SJCRH30 (cell line): ENCODE data around the gene KMT5B. TPM values are rescaled to one million over a fixed set of nuclear protein-coding genes. Genes with fewer than 3 reads are reported as not detected.

Experiments used
- DNase-seq, 2 experiments: peaks; one replicate each; pipeline ENCODE4 v3.0.0-alpha.2; 2015 to 2020
- H3K27ac ChIP-seq: fragments of 250-450 bp; sonication (Bioruptor Pico); 2 replicates; pipeline ENCODE4 v1.5.1; 2020; ENCODE audit warnings: mild to moderate bottlenecking, moderate library complexity
- H3K27me3 ChIP-seq: fragments of 250-450 bp; sonication (Bioruptor Pico); 2 replicates; pipeline ENCODE4 v1.5.1; 2020; ENCODE audit warnings: mild to moderate bottlenecking, moderate library complexity
- H3K36me3 ChIP-seq: fragments of 250-450 bp; sonication (Bioruptor Pico); 2 replicates; pipeline ENCODE4 v1.5.1; 2020; ENCODE audit warnings: mild to moderate bottlenecking, moderate library complexity
- H3K4me1 ChIP-seq: fragments of 250-450 bp; sonication (Bioruptor Pico); 2 replicates; pipeline ENCODE4 v1.5.1; 2020; ENCODE audit warnings: mild to moderate bottlenecking, moderate library complexity
- H3K4me3 ChIP-seq: fragments of 250-450 bp; sonication (Bioruptor Pico); 2 replicates; pipeline ENCODE4 v1.5.1; 2020; ENCODE audit warnings: mild to moderate bottlenecking, moderate library complexity
- H3K9me3 ChIP-seq: fragments of 250-450 bp; sonication (Bioruptor Pico); replicated peaks from 2 replicates; pipeline ENCODE4 v1.5.1; 2020; ENCODE audit warnings: mild to moderate bottlenecking, moderate library complexity
- total RNA-seq: library from RNA; depleted of rRNA; stranded (reverse); fragments of >200 nt; shearing (Covaris generic); gene quantifications from 2 replicates; pipeline ENCODE4 v1.2.3, GENCODE V29; 2014

KMT5B gene
- total RNA-seq, 1 experiment from 2014 or later = 31.4 TPM

GRCh38 chr11:68181719-68182451 lies 31.2 kb downstream of the KMT5B start:
- H3K36me3 ChIP-seq = peaks cover 12% of the 10 kb centered on the region; the same call in 1 of the 2 replicates
- no peaks in the 10 kb centered on the region for H3K4me1 ChIP-seq
- H3K9me3 ChIP-seq = no peaks in the 10 kb centered on the region
- H3K27me3 ChIP-seq = no peaks in the 10 kb centered on the region
- no peak overlapping the region for H3K27ac ChIP-seq
- H3K4me3 ChIP-seq = no peak overlapping the region
- no peak for DNase-seq

- Histone ChIP-seq H3K9me3 (no peaks in the 10 kb centered on the region), H3K4me1 (no peaks in the 10 kb centered on the region), H3K36me3 (peaks cover 14% of the 10 kb centered on the region), H3K4me3 (no peak overlapping the region), H3K27me3 (no peaks in the 10 kb centered on the region), H3K27ac (no peak overlapping the region)
- no peak for DNase-seq
These were observed 33.2 kb downstream of the KMT5B start for GRCh38 chr11:68179847-68180246.

GRCh38 chr11:68177877-68178276 lies 35.2 kb downstream of the KMT5B start:
- Histone ChIP-seq H3K27me3 (no peaks in the 10 kb centered on the region), H3K36me3 (peaks cover 12% of the 10 kb centered on the region), H3K4me1 (no peaks in the 10 kb centered on the region), H3K9me3 (no peaks in the 10 kb centered on the region), H3K27ac (no peak overlapping the region), H3K4me3 (no peak overlapping the region)
- DNase-seq = no peak

GRCh38 chr11:68173926-68174325 lies 39.2 kb downstream of the KMT5B start:
- H3K4me1 ChIP-seq = no peaks in the 10 kb centered on the region
- no peak for DNase-seq
- no peak overlapping the region for H3K27ac ChIP-seq
- H3K9me3 ChIP-seq = no peaks in the 10 kb centered on the region
- no peaks in the 10 kb centered on the region for H3K27me3 ChIP-seq
- no peak overlapping the region for H3K4me3 ChIP-seq
- H3K36me3 ChIP-seq = peaks cover 28% of the 10 kb centered on the region

- Histone ChIP-seq H3K9me3 (no peaks in the 10 kb centered on the region), H3K27ac (no peak overlapping the region), H3K4me3 (no peak overlapping the region), H3K36me3 (peaks cover 26% of the 10 kb centered on the region), H3K4me1 (no peaks in the 10 kb centered on the region), H3K27me3 (no peaks in the 10 kb centered on the region)
- no peak for DNase-seq
These were observed 43.7 kb downstream of the KMT5B start for GRCh38 chr11:68169442-68169841.

GRCh38 chr11:68168694-68169093 lies 44.4 kb downstream of the KMT5B start:
- Histone ChIP-seq H3K4me3 (no peak overlapping the region), H3K36me3 (peaks cover 27% of the 10 kb centered on the region)

GRCh38 chr11:68167474-68167873 lies 45.6 kb downstream of the KMT5B start:
- Histone ChIP-seq H3K27ac (no peak overlapping the region), H3K4me1 (no peaks in the 10 kb centered on the region), H3K36me3 (peaks cover 24% of the 10 kb centered on the region), H3K9me3 (no peaks in the 10 kb centered on the region), H3K4me3 (no peak overlapping the region), H3K27me3 (no peaks in the 10 kb centered on the region)
- DNase-seq = no peak

More at GRCh38 chr11:68168694-68169093, 44.4 kb downstream of the KMT5B start:
- no peaks in the 10 kb centered on the region for H3K9me3 ChIP-seq
- H3K27ac ChIP-seq = no peak overlapping the region
- H3K27me3 ChIP-seq = no peaks in the 10 kb centered on the region
- no peak for DNase-seq
- H3K4me1 ChIP-seq = no peaks in the 10 kb centered on the region

- H3K4me1 ChIP-seq = no peaks in the 10 kb centered on the region
- DNase-seq = no peak
- H3K36me3 ChIP-seq = peaks cover 24% of the 10 kb centered on the region
- no peaks in the 10 kb centered on the region for H3K9me3 ChIP-seq
- no peak overlapping the region for H3K27ac ChIP-seq
- no peaks in the 10 kb centered on the region for H3K27me3 ChIP-seq
- no peak overlapping the region for H3K4me3 ChIP-seq
These were observed 46.1 kb downstream of the KMT5B start for GRCh38 chr11:68166969-68167368.

GRCh38 chr11:68165601-68166000 lies 47.5 kb downstream of the KMT5B start:
- no peak for DNase-seq

GRCh38 chr11:68164437-68164836 lies 48.7 kb downstream of the KMT5B start:
- no peak overlapping the region for H3K27ac ChIP-seq
- H3K9me3 ChIP-seq = no peaks in the 10 kb centered on the region
- H3K4me1 ChIP-seq = no peaks in the 10 kb centered on the region
- DNase-seq = no peak
- peaks cover 17% of the 10 kb centered on the region for H3K36me3 ChIP-seq
- H3K27me3 ChIP-seq = no peaks in the 10 kb centered on the region
- no peak overlapping the region for H3K4me3 ChIP-seq

More at GRCh38 chr11:68165601-68166000, 47.5 kb downstream of the KMT5B start:
- Histone ChIP-seq H3K36me3 (peaks cover 24% of the 10 kb centered on the region), H3K9me3 (no peaks in the 10 kb centered on the region), H3K4me1 (no peaks in the 10 kb centered on the region), H3K27me3 (no peaks in the 10 kb centered on the region), H3K4me3 (no peak overlapping the region), H3K27ac (no peak overlapping the region)

GRCh38 chr11:68163691-68164090 lies 49.4 kb downstream of the KMT5B start:
- H3K27ac ChIP-seq = no peak overlapping the region
- DNase-seq = no peak
- H3K36me3 ChIP-seq = peaks cover 10% of the 10 kb centered on the region; the same call in 1 of the 2 replicates

GRCh38 chr11:68160100-68160695 lies 52.9 kb downstream of the KMT5B start:
- no peak overlapping the region for H3K4me3 ChIP-seq
- no peak overlapping the region for H3K27ac ChIP-seq
- no peaks in the 10 kb centered on the region for H3K4me1 ChIP-seq
- DNase-seq = no peak
- H3K9me3 ChIP-seq = no peaks in the 10 kb centered on the region
- peaks cover 4% of the 10 kb centered on the region; the same call in 1 of the 2 replicates for H3K36me3 ChIP-seq
- H3K27me3 ChIP-seq = no peaks in the 10 kb centered on the region

More at GRCh38 chr11:68163691-68164090, 49.4 kb downstream of the KMT5B start:
- H3K27me3 ChIP-seq = no peaks in the 10 kb centered on the region
- no peaks in the 10 kb centered on the region for H3K9me3 ChIP-seq
- no peak overlapping the region for H3K4me3 ChIP-seq
- no peaks in the 10 kb centered on the region for H3K4me1 ChIP-seq

- peaks cover 4% of the 10 kb centered on the region; the same call in 1 of the 2 replicates for H3K36me3 ChIP-seq
These were observed 53.4 kb downstream of the KMT5B start for GRCh38 chr11:68159665-68160064.

GRCh38 chr11:68159161-68159560 lies 53.9 kb downstream of the KMT5B start:
- no peaks in the 10 kb centered on the region for H3K4me1 ChIP-seq
- H3K27me3 ChIP-seq = no peaks in the 10 kb centered on the region
- H3K4me3 ChIP-seq = no peak overlapping the region
- H3K9me3 ChIP-seq = no peaks in the 10 kb centered on the region
- no peak for DNase-seq
- peaks cover 4% of the 10 kb centered on the region; the same call in 1 of the 2 replicates for H3K36me3 ChIP-seq
- no peak overlapping the region for H3K27ac ChIP-seq

More at GRCh38 chr11:68159665-68160064, 53.4 kb downstream of the KMT5B start:
- Histone ChIP-seq H3K9me3 (no peaks in the 10 kb centered on the region), H3K4me3 (no peak overlapping the region), H3K4me1 (no peaks in the 10 kb centered on the region), H3K27ac (no peak overlapping the region), H3K27me3 (no peaks in the 10 kb centered on the region)
- no peak for DNase-seq

GRCh38 chr11:68158580-68158979 lies 54.5 kb downstream of the KMT5B start:
- no peaks in the 10 kb centered on the region for H3K27me3 ChIP-seq
- H3K36me3 ChIP-seq = peaks cover 1% of the 10 kb centered on the region; the same call in 1 of the 2 replicates
- no peaks in the 10 kb centered on the region for H3K9me3 ChIP-seq
- no peaks in the 10 kb centered on the region for H3K4me1 ChIP-seq
- DNase-seq = no peak
- H3K27ac ChIP-seq = no peak overlapping the region
- no peak overlapping the region for H3K4me3 ChIP-seq
